Embryonic facial prominence (tissue), 1 donor: ENCODE results near the gene RDM1.

ENCODE experiments used
- DNase-seq: peaks from one replicate; pipeline ENCODE4 v3.0.0-alpha.2; 2016; ENCODE audit errors: extremely low spot score

Gene RDM1

DNA sequence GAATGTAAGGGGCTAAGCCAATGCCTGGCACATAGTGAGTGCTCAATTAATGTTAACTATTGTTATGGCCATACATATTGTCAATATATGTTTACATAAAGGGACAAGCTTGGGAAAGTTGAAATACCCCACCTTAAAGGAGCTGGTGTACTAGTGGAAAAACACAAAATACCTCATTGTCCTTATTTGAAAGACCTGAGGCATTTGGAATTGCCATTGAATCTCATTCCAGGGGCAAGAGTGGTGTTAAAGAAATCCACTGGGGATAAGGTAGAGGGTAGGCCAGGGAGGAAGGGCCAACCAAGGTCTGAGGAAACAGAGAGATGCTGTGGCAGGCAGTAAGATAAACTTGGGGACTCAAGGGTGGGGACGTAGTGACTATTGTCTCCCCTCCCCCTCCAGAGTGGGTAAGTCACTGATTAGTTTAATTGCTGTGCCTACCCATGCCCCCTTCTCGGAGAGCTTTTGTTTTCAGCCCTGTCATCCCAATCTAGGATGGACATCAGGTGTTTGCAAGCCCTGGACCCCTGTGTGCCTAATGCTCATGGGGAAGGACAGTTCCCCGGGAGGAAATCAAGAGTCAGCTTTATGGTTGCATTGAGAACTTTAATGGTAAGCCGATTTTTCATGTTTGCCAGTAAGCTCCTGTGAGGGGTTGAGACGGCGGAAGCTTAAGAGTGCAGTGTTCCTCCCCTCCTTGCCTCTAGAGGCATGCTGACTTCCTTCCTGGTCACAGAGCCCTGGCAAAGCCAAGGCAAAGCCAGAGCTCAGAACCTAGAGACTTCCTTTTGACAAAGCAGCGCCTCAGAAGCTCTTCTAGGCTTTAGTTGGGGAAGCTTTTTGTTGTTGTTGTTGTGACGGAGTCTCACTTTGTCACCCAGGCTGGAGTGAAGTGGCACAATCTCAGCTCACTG lies 59.4 kb downstream of the RDM1 start:
- no peak for DNase-seq

- no peak for DNase-seq
Observed at GRCh38 chr17:35868737-35869136, 61.8 kb downstream of the RDM1 start, which contains the start of gene HEATR9. TSS of gene HEATR9 (minus strand) at chr17:35868891. CDS start at chr17:35868742, 149 bp downstream.
